Prostate gland (tissue), 2 donors: ENCODE results near the gene DYDC1.

Experiments
- POLR2AphosphoS5 ChIP-seq: sonication (generic); formaldehyde crosslinking; IDR thresholded peaks from one replicate; pipeline ENCODE4 v1.6.1; 2017; ENCODE audit warnings: antibody characterized with exemption
- TF ChIP-seq, protein P1 (sequence below), 4 experiments: fragments of 200-600 bp in 2 of 4; fragments of 450-650 bp in 2 of 4; sonication (generic) in 2 of 4; IDR thresholded peaks; 1 replicate in 3 of 4; 2 replicates in 1 of 4; pipeline ENCODE4 v1.5.1; 2016 to 2019; ENCODE audit warnings: antibody characterized with exemption in 4 of 4, mild to moderate bottlenecking in 2 of 4, moderate library complexity in 2 of 4

DNA sequence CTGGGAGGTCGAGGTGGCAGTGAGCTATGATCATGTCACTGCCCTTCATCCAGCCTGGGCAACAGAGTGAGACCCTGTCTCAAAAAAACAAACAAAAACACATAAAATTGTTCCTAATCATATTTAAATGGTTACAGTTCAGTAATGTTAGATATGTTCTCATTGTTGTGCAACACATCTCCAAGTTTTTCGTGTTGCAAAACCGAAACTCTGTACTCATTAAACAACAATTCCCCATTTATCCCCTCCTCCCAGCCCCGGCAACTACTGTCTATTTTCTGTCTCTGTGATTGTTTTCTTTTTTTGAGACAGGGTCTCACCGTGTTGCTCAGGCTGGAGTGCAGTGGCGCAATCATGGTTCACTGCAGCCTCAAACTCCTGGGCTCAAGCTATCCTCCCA lies 35.7 kb upstream of the DYDC1 start:
- TF ChIP-seq, protein P1, sequence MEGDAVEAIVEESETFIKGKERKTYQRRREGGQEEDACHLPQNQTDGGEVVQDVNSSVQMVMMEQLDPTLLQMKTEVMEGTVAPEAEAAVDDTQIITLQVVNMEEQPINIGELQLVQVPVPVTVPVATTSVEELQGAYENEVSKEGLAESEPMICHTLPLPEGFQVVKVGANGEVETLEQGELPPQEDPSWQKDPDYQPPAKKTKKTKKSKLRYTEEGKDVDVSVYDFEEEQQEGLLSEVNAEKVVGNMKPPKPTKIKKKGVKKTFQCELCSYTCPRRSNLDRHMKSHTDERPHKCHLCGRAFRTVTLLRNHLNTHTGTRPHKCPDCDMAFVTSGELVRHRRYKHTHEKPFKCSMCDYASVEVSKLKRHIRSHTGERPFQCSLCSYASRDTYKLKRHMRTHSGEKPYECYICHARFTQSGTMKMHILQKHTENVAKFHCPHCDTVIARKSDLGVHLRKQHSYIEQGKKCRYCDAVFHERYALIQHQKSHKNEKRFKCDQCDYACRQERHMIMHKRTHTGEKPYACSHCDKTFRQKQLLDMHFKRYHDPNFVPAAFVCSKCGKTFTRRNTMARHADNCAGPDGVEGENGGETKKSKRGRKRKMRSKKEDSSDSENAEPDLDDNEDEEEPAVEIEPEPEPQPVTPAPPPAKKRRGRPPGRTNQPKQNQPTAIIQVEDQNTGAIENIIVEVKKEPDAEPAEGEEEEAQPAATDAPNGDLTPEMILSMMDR (IDR thresholded peaks at IDR 0.05), result no peak
- no peak for TF ChIP-seq POLR2AphosphoS5
